ENCODE data around the gene PSME3.
"Not testable (repeated sequence)": the region's sequence is repeated elsewhere in the genome, so short reads cannot be mapped to it uniquely, and the experiment has no call there.

PSME3 gene

GRCh38 chr17:42878123-42878880 lies 45.1 kb downstream of the PSME3 start:
- no peak for DNase-seq (ENCODE audit: low read depth)

- no peak for DNase-seq (ENCODE audit: low read depth)
Measured at GRCh38 chr17:42878924-42879595, 45.9 kb downstream of the PSME3 start.

- DNase-seq (ENCODE audit: low read depth) = no peak
Measured at GRCh38 chr17:42879596-42879985, 46.4 kb downstream of the PSME3 start.

- DNase-seq (ENCODE audit: low read depth) = no peak
Measured at GRCh38 chr17:42880776-42881310, 47.6 kb downstream of the PSME3 start.

GRCh38 chr17:42881706-42882105 lies 48.5 kb downstream of the PSME3 start:
- not testable (repeated sequence) for DNase-seq (ENCODE audit: low read depth)

GRCh38 chr17:42882166-42882565 lies 49.0 kb downstream of the PSME3 start:
- no peak for DNase-seq (ENCODE audit: low read depth)

GRCh38 chr17:42883802-42884558 lies 50.8 kb downstream of the PSME3 start:
- DNase-seq (ENCODE audit: low read depth) = no peak

- not testable (repeated sequence) for DNase-seq (ENCODE audit: low read depth)
Measured at GRCh38 chr17:42885806-42886205, 52.6 kb downstream of the PSME3 start.

- DNase-seq (ENCODE audit: low read depth) = no peak
Measured at GRCh38 chr17:42886283-42887176, 53.3 kb downstream of the PSME3 start.

- DNase-seq (ENCODE audit: low read depth) = no peak
Measured at GRCh38 chr17:42889809-42890208, 56.6 kb downstream of the PSME3 start.

- no peak for DNase-seq (ENCODE audit: low read depth)
Measured at GRCh38 chr17:42891539-42892152, 58.4 kb downstream of the PSME3 start.

- DNase-seq (ENCODE audit: low read depth) = no peak
Measured at GRCh38 chr17:42893359-42893758, 60.2 kb downstream of the PSME3 start.
